ENCODE measurements around the gene NDUFV1.

Gene NDUFV1

GRCh38 chr11:67631853-67632174, 25.1 kb downstream of the NDUFV1 start:
- no peaks in the 10 kb centered on the region for H3K27me3 ChIP-seq (ENCODE audit: insufficient read depth, low read length, poor library complexity)
- H4K8ac ChIP-seq (ENCODE audit: low read depth, low read length) = no peak overlapping the region
- H3K4me1 ChIP-seq (ENCODE audit: control insufficient read depth, low read depth, low read length) = peaks cover 5% of the 10 kb centered on the region
- H4K5ac ChIP-seq (ENCODE audit: low read length) = no peak overlapping the region
- WGBS (ENCODE audit: extremely low coverage, insufficient coverage, low lambda C conversion rate) = no CpG with 5 or more reads among the region's 2 CpGs
- H3K79me1 ChIP-seq (ENCODE audit: low read length) = no peaks in the 10 kb centered on the region
- no peak overlapping the region for H2AK5ac ChIP-seq (ENCODE audit: low read length)
- no peak overlapping the region for H3K4me2 ChIP-seq (ENCODE audit: low read length)
- no peak overlapping the region for H2BK15ac ChIP-seq (replicated peaks; ENCODE audit: low read depth)
- H3K79me2 ChIP-seq (ENCODE audit: control insufficient read depth, insufficient read depth, low read length) = no peaks in the 10 kb centered on the region
- H3K23ac ChIP-seq (ENCODE audit: low read length) = no peak overlapping the region
- peak overlapping the region; percentile 12 for H3K9ac ChIP-seq (ENCODE audit: low read length)
- H3K4ac ChIP-seq (ENCODE audit: low read depth, low read length) = no peak overlapping the region
- H3K4me3 ChIP-seq (ENCODE audit: low read length) = no peak overlapping the region
- H3K36me3 ChIP-seq (ENCODE audit: control insufficient read depth, insufficient read depth, low read length) = no peaks in the 10 kb centered on the region
- H2BK5ac ChIP-seq (ENCODE audit: low read length) = no peak overlapping the region
- H3K27ac ChIP-seq (ENCODE audit: low read depth, low read length) = no peak overlapping the region
- no peak overlapping the region for H3K56ac ChIP-seq (ENCODE audit: low read length)
- no peak for DNase-seq
- no peak overlapping the region for H2BK120ac ChIP-seq (ENCODE audit: low read depth, low read length)
- no peak overlapping the region for H3K18ac ChIP-seq (ENCODE audit: low read length)

GRCh38 chr11:67632175-67632981, 25.6 kb downstream of the NDUFV1 start:
- H4K5ac ChIP-seq (ENCODE audit: low read length) = no peak overlapping the region
- WGBS (ENCODE audit: extremely low coverage, insufficient coverage, low lambda C conversion rate) = no CpG with 5 or more reads among the region's 12 CpGs
- H3K4me3 ChIP-seq (ENCODE audit: low read length) = no peak overlapping the region
- no peak overlapping the region for H2BK15ac ChIP-seq (replicated peaks; ENCODE audit: low read depth)
- H3K79me1 ChIP-seq (ENCODE audit: low read length) = no peaks in the 10 kb centered on the region
- H3K23ac ChIP-seq (ENCODE audit: low read length) = no peak overlapping the region
- H2BK120ac ChIP-seq (ENCODE audit: low read depth, low read length) = no peak overlapping the region
- H3K18ac ChIP-seq (ENCODE audit: low read length) = no peak overlapping the region
- H3K27ac ChIP-seq (ENCODE audit: low read depth, low read length) = no peak overlapping the region
- H2BK5ac ChIP-seq (ENCODE audit: low read length) = no peak overlapping the region
- no peaks in the 10 kb centered on the region for H3K79me2 ChIP-seq (ENCODE audit: control insufficient read depth, insufficient read depth, low read length)
- H3K9ac ChIP-seq (ENCODE audit: low read length) = peak overlapping the region; percentile 9
- H3K27me3 ChIP-seq (ENCODE audit: insufficient read depth, low read length, poor library complexity) = no peaks in the 10 kb centered on the region
- no peak for DNase-seq
- H2AK5ac ChIP-seq (ENCODE audit: low read length) = no peak overlapping the region
- no peaks in the 10 kb centered on the region for H3K36me3 ChIP-seq (ENCODE audit: control insufficient read depth, insufficient read depth, low read length)
- H3K4ac ChIP-seq (ENCODE audit: low read depth, low read length) = no peak overlapping the region
- H4K8ac ChIP-seq (ENCODE audit: low read depth, low read length) = no peak overlapping the region
- H3K56ac ChIP-seq (ENCODE audit: low read length) = peak overlapping the region; percentile 35
- no peak overlapping the region for H3K4me2 ChIP-seq (ENCODE audit: low read length)
- peaks cover 5% of the 10 kb centered on the region for H3K4me1 ChIP-seq (ENCODE audit: control insufficient read depth, low read depth, low read length)

GRCh38 chr11:67632982-67633755, 26.4 kb downstream of the NDUFV1 start:
- Histone ChIP-seq H3K27me3 (ENCODE audit: insufficient read depth, low read length, poor library complexity) (no peaks in the 10 kb centered on the region), H3K79me1 (ENCODE audit: low read length) (no peaks in the 10 kb centered on the region), H3K4me1 (ENCODE audit: control insufficient read depth, low read depth, low read length) (peaks cover 5% of the 10 kb centered on the region), H3K18ac (ENCODE audit: low read length) (no peak overlapping the region), H4K8ac (ENCODE audit: low read depth, low read length) (no peak overlapping the region), H3K79me2 (ENCODE audit: control insufficient read depth, insufficient read depth, low read length) (no peaks in the 10 kb centered on the region), H2BK15ac (replicated peaks; ENCODE audit: low read depth) (no peak overlapping the region), H3K27ac (ENCODE audit: low read depth, low read length) (no peak overlapping the region), H2BK5ac (ENCODE audit: low read length) (no peak overlapping the region), H3K4me2 (ENCODE audit: low read length) (no peak overlapping the region), H3K9ac (ENCODE audit: low read length) (no peak overlapping the region), H3K4me3 (ENCODE audit: low read length) (no peak overlapping the region), H3K56ac (ENCODE audit: low read length) (peak overlapping the region; percentile 15), H2AK5ac (ENCODE audit: low read length) (no peak overlapping the region), H3K23ac (ENCODE audit: low read length) (no peak overlapping the region), H3K36me3 (ENCODE audit: control insufficient read depth, insufficient read depth, low read length) (no peaks in the 10 kb centered on the region), H2BK120ac (ENCODE audit: low read depth, low read length) (no peak overlapping the region), H4K5ac (ENCODE audit: low read length) (no peak overlapping the region), H3K4ac (ENCODE audit: low read depth, low read length) (no peak overlapping the region)
- no CpG with 5 or more reads among the region's 30 CpGs for WGBS (ENCODE audit: extremely low coverage, insufficient coverage, low lambda C conversion rate)
- no peak for DNase-seq

GRCh38 chr11:67633758-67634365, 27.1 kb downstream of the NDUFV1 start:
- Histone ChIP-seq H3K4me3 (ENCODE audit: low read length) (no peak overlapping the region), H3K36me3 (ENCODE audit: control insufficient read depth, insufficient read depth, low read length) (no peaks in the 10 kb centered on the region), H4K8ac (ENCODE audit: low read depth, low read length) (no peak overlapping the region), H3K4me2 (ENCODE audit: low read length) (no peak overlapping the region), H2AK5ac (ENCODE audit: low read length) (no peak overlapping the region), H2BK15ac (replicated peaks; ENCODE audit: low read depth) (no peak overlapping the region), H2BK120ac (ENCODE audit: low read depth, low read length) (no peak overlapping the region), H3K56ac (ENCODE audit: low read length) (no peak overlapping the region), H3K4ac (ENCODE audit: low read depth, low read length) (no peak overlapping the region), H4K5ac (ENCODE audit: low read length) (no peak overlapping the region), H3K18ac (ENCODE audit: low read length) (no peak overlapping the region), H3K9ac (ENCODE audit: low read length) (no peak overlapping the region), H3K27ac (ENCODE audit: low read depth, low read length) (no peak overlapping the region), H2BK5ac (ENCODE audit: low read length) (no peak overlapping the region), H3K23ac (ENCODE audit: low read length) (no peak overlapping the region), H3K27me3 (ENCODE audit: insufficient read depth, low read length, poor library complexity) (no peaks in the 10 kb centered on the region), H3K79me2 (ENCODE audit: control insufficient read depth, insufficient read depth, low read length) (no peaks in the 10 kb centered on the region), H3K4me1 (ENCODE audit: control insufficient read depth, low read depth, low read length) (peaks cover 5% of the 10 kb centered on the region), H3K79me1 (ENCODE audit: low read length) (no peaks in the 10 kb centered on the region)
- WGBS (ENCODE audit: extremely low coverage, insufficient coverage, low lambda C conversion rate) = no CpG with 5 or more reads among the region's 22 CpGs
- DNase-seq = no peak

- Histone ChIP-seq H4K5ac (ENCODE audit: low read length) (no peak overlapping the region), H3K4me2 (ENCODE audit: low read length) (no peak overlapping the region), H3K79me1 (ENCODE audit: low read length) (no peaks in the 10 kb centered on the region), H2AK5ac (ENCODE audit: low read length) (no peak overlapping the region), H4K8ac (ENCODE audit: low read depth, low read length) (no peak overlapping the region), H3K9ac (ENCODE audit: low read length) (no peak overlapping the region), H2BK15ac (replicated peaks; ENCODE audit: low read depth) (no peak overlapping the region), H3K4me1 (ENCODE audit: control insufficient read depth, low read depth, low read length) (peaks cover 5% of the 10 kb centered on the region), H3K79me2 (ENCODE audit: control insufficient read depth, insufficient read depth, low read length) (no peaks in the 10 kb centered on the region), H3K4me3 (ENCODE audit: low read length) (no peak overlapping the region), H3K18ac (ENCODE audit: low read length) (no peak overlapping the region), H3K4ac (ENCODE audit: low read depth, low read length) (no peak overlapping the region), H2BK120ac (ENCODE audit: low read depth, low read length) (no peak overlapping the region), H3K36me3 (ENCODE audit: control insufficient read depth, insufficient read depth, low read length) (no peaks in the 10 kb centered on the region), H3K27me3 (ENCODE audit: insufficient read depth, low read length, poor library complexity) (no peaks in the 10 kb centered on the region), H3K56ac (ENCODE audit: low read length) (no peak overlapping the region), H3K27ac (ENCODE audit: low read depth, low read length) (no peak overlapping the region), H3K23ac (ENCODE audit: low read length) (no peak overlapping the region), H2BK5ac (ENCODE audit: low read length) (no peak overlapping the region)
- WGBS (ENCODE audit: extremely low coverage, insufficient coverage, low lambda C conversion rate) = no CpG with 5 or more reads among the region's 20 CpGs
- no peak for DNase-seq
Measured at GRCh38 chr11:67634366-67635230, 27.9 kb downstream of the NDUFV1 start.
